ENCODE results near the gene PCCA.

DNA sequence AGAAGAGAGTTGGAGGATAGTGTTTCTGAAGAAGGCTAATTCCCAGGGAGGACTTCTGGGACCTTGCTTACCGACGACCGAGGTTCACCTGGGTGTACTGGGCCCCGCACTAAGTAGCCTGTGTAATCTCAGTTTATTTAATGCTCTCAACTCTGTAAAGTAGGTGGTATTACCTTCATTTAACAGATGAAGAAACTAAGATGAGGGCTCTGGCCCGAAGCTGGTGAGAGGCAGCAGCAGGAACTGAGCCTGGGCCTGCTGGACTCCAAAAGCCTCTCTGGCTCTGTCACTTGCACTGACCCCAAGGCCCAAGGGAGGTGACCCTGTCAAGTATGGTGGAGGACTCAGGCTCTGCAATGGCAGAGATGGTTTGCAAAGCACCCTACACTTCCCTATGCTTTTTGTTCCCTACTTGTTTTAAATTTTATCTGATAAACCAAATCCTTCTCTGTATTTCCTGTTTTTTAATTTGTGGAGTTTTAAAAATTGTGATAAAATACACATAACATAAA, 449.1 kb downstream of the PCCA start:
- TF ChIP-seq POLR2A (IDR thresholded peaks at IDR 0.05) (no peak), EP300 (IDR thresholded peaks at IDR 0.05) (no peak)
